NCI-H146 (cell line): ENCODE measurements around the gene TCAIM.

ENCODE experiments used
- DNase-seq: peaks from one replicate; lab custom pipeline; 2025; lab: John Stamatoyannopoulos, UW

Gene TCAIM

GRCh38 chr3:44445786-44446185 is 107.2 kb downstream of the TCAIM start:
- DNase-seq: no peak

DNA sequence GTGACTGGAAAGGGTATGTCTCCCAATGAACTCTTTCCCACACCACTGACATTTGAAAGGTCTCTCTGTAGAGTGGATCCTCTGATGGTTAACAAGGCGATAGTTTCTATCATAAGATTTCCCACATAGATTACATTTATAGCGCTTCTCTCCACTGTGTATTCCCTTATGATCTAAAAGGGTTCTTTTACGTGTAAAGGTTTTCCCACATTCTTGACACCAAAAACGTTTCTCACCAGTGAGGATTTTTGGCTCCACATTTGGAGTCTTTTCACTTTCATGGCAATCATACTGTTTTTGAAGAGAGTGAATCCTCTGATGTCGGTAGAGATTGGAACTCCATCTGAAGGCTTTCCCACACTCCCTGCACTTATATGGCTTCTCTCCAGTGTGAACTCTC is 108.4 kb downstream of the TCAIM start:
- DNase-seq: no peak

DNA sequence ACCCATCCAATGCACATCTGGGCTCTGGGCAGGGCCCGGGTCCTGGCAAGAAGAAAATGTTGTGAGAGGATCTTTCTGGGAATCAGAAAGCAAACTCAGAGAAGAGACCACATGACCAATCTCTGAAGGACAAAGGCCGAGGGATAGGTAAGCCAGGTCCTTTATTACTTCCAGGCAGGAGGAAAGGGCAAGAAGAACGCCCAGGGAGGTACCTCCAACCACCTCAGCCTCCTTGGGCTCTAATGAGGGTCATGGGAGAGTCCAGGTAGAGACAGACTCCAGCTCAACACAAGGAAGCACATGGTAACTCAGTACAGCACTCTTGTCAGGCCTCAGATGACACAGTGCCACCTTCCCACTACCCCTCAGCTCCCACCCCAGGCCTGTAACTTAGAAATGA is 112.9 kb downstream of the TCAIM start:
- no peak for DNase-seq

DNA sequence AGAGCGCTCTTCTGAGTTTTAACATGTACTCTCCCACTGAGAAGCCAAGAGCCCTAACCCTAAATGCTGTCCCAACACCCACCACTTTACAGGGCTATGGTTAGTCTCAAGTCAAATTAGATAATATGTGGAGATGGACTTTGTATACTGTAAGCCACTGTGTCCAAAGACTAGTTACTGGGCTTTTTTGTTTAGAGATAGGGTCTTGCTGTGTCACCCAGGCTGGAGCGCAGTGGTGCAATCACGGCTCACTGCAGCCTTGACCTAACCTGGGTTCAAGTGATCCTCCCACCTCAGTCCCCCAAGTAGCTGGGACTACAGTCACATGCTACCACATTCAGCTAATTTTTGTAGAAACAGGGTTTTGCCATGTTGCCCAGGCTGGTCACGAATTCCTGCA is 115.7 kb downstream of the TCAIM start:
- no peak for DNase-seq

- DNase-seq: no peak
Observed at GRCh38 chr3:44455318-44455717, 116.8 kb downstream of the TCAIM start.
